ENCODE results near the gene TTC7B.

DNA sequence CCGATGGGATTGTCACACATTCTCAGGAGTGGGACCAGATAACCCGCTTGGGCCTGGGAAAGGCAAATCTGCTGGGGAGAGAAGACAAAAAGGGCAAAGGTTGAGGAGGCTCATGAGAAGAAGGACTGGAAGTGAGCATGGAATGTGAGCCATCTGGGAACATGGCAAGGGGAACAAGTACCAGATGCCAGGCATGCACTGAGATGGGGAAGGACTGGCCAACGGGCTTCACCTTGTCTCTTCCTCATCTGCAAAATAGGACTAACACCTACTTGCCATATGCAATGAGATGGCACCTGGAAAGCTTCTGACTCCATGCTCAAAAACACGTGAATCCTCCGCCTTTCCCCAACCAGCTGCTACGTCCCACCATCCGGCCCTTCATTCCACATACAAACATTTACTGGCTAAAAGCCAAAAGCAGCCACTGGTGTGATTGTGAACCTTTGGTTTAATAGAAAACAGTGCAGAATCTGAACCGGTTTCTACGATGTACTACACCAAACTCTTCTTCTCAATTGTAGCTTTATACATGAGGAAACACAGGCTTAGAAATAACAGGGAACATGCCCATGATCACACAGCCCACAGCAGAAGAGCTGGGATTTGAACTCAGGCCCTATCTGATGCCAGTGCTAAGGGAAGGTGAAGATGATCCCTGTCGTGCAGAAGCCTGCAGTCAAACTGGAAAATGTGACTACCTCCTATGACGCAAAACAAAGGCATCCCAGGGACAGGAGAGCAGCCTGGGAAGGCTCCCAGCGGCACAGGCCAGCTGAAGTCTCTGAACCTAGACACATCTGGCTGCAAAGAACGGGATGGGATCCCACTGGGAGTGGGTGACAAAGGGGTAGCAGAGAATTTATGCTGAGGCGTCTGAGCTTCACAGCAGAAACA lies 112.1 kb downstream of the TTC7B start:
- TF ChIP-seq TEAD4 (IDR thresholded peaks at IDR 0.05), result no peak
- TF ChIP-seq TCF12 (IDR thresholded peaks at IDR 0.05; ENCODE audit: low read depth), result no peak
- TF ChIP-seq, protein P1, sequence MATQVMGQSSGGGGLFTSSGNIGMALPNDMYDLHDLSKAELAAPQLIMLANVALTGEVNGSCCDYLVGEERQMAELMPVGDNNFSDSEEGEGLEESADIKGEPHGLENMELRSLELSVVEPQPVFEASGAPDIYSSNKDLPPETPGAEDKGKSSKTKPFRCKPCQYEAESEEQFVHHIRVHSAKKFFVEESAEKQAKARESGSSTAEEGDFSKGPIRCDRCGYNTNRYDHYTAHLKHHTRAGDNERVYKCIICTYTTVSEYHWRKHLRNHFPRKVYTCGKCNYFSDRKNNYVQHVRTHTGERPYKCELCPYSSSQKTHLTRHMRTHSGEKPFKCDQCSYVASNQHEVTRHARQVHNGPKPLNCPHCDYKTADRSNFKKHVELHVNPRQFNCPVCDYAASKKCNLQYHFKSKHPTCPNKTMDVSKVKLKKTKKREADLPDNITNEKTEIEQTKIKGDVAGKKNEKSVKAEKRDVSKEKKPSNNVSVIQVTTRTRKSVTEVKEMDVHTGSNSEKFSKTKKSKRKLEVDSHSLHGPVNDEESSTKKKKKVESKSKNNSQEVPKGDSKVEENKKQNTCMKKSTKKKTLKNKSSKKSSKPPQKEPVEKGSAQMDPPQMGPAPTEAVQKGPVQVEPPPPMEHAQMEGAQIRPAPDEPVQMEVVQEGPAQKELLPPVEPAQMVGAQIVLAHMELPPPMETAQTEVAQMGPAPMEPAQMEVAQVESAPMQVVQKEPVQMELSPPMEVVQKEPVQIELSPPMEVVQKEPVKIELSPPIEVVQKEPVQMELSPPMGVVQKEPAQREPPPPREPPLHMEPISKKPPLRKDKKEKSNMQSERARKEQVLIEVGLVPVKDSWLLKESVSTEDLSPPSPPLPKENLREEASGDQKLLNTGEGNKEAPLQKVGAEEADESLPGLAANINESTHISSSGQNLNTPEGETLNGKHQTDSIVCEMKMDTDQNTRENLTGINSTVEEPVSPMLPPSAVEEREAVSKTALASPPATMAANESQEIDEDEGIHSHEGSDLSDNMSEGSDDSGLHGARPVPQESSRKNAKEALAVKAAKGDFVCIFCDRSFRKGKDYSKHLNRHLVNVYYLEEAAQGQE (IDR thresholded peaks at IDR 0.05; ENCODE audit: low read depth), result no peak
- no peak for TF ChIP-seq EGR1 (IDR thresholded peaks at IDR 0.05)
